OCI-LY7 (cell line): ENCODE results near the gene ROCK1. TPM values are rescaled to one million over a fixed set of nuclear protein-coding genes. Genes with fewer than 3 reads are reported as not detected.

Experiments used
- BruUV-seq: library from RNA; stranded (reverse); fragments of 400-500 nt; replicated peaks from 2 replicates; lab custom pipeline; 2021; lab: Mats Ljungman, UMichigan
- CTCF ChIA-PET: fragments of 300-600 bp; sonication (Branson Sonifier 250); formaldehyde crosslinking; loops from one replicate; lab custom pipeline; 2022; ENCODE audit warnings: antibody characterized with exemption; ENCODE audit not compliant: unreplicated experiment; lab: Charles Lee
- POLR2A ChIA-PET: fragments of 300-600 bp; sonication (Branson Sonifier 250); formaldehyde crosslinking; loops from one replicate; lab custom pipeline; 2022; ENCODE audit warnings: antibody characterized with exemption; lab: Charles Lee
- DNase-seq: peaks from one replicate; pipeline ENCODE4 v3.0.0-alpha.2; 2015; ENCODE audit warnings: low spot score
- H2AFZ ChIP-seq: fragments of 200-600 bp; sonication (generic), shearing (Covaris generic); 2 replicates; pipeline ENCODE4 v1.6.1; 2014; ENCODE audit warnings: mild to moderate bottlenecking, antibody characterized with exemption, low read length, moderate library complexity
- H3K27ac ChIP-seq: fragments of 200-600 bp; sonication (generic); 2 replicates; pipeline ENCODE4 v1.5.1; 2014; ENCODE audit warnings: mixed run types, low read depth, mild to moderate bottlenecking, moderate library complexity, low read length, inconsistent platforms; ENCODE audit not compliant: poor library complexity, severe bottlenecking
- H3K36me3 ChIP-seq: fragments of 200-600 bp; sonication (generic); 2 replicates; pipeline ENCODE4 v1.6.1; 2014; ENCODE audit warnings: mild to moderate bottlenecking, antibody characterized with exemption, low read length, moderate library complexity, mixed read lengths; ENCODE audit not compliant: insufficient read depth
- H3K4me1 ChIP-seq: fragments of 200-600 bp; sonication (generic); 2 replicates; pipeline ENCODE4 v1.5.1; 2014; ENCODE audit warnings: mild to moderate bottlenecking, low read length; ENCODE audit not compliant: insufficient read depth, poor library complexity, severe bottlenecking
- H3K4me2 ChIP-seq: fragments of 200-600 bp; sonication (generic); 2 replicates; pipeline ENCODE4 v1.6.1; 2014; ENCODE audit warnings: mild to moderate bottlenecking, low read length
- H3K4me3 ChIP-seq: fragments of 200-600 bp; sonication (generic); 2 replicates; pipeline ENCODE4 v1.5.1; 2014; ENCODE audit warnings: mild to moderate bottlenecking, low read depth, low read length; ENCODE audit not compliant: poor library complexity, severe bottlenecking
- H3K79me2 ChIP-seq: fragments of 200-600 bp; sonication (generic); 2 replicates; pipeline ENCODE4 v1.6.1; 2016; ENCODE audit warnings: low read depth, mild to moderate bottlenecking, low read length, moderate library complexity, mixed read lengths; ENCODE audit not compliant: insufficient read depth
- H3K9me2 ChIP-seq: fragments of 200-600 bp; sonication (generic); 2 replicates; pipeline ENCODE4 v1.6.1; 2016; ENCODE audit warnings: mild to moderate bottlenecking, low read length, mixed read lengths; ENCODE audit not compliant: insufficient read depth
- H3K9me3 ChIP-seq: fragments of 200-600 bp; sonication (generic); 2 replicates; pipeline ENCODE4 v1.6.1; 2014; ENCODE audit warnings: mild to moderate bottlenecking, mixed run types, low read length, mixed read lengths
- H4K20me1 ChIP-seq: fragments of 200-600 bp; sonication (generic); 2 replicates; pipeline ENCODE4 v1.6.1; 2014; ENCODE audit warnings: mild to moderate bottlenecking, antibody characterized with exemption, low read length, moderate library complexity, mixed read lengths; ENCODE audit not compliant: insufficient read depth
- CTCF ChIP-seq: fragments of 200-600 bp; sonication (generic); conservative IDR thresholded peaks from 2 replicates; pipeline ENCODE4 v1.5.1; 2014; ENCODE audit warnings: mild to moderate bottlenecking, antibody characterized with exemption, low read length, moderate library complexity, mixed read lengths
- EZH2phosphoT487 ChIP-seq: fragments of 200-600 bp; sonication (generic); IDR thresholded peaks from 2 replicates; pipeline ENCODE4 v1.6.1; 2018; ENCODE audit warnings: low read depth, borderline replicate concordance, mild to moderate bottlenecking, mixed run types, antibody characterized with exemption, low read length, moderate library complexity, mixed read lengths
- intact Hi-C: fragments of 100-400 bp; cut with micrococcal nuclease; formaldehyde crosslinking; loops from one replicate; pipeline ENCODE4 v1.10.0; 2022; ENCODE audit not compliant: unreplicated experiment
- total RNA-seq, 2 experiments: library from RNA; depleted of rRNA in 1 of 2; stranded (reverse); fragments of >200 nt in 1 of 2; shearing (Covaris generic) in 1 of 2; gene quantifications; 2 replicates each; pipeline ENCODE4 v1.2.3, GENCODE V29; 2014 to 2022

ROCK1 gene
- total RNA-seq, 2 experiments from 2014 or later, result 43.2 to 69.6 TPM

DNA sequence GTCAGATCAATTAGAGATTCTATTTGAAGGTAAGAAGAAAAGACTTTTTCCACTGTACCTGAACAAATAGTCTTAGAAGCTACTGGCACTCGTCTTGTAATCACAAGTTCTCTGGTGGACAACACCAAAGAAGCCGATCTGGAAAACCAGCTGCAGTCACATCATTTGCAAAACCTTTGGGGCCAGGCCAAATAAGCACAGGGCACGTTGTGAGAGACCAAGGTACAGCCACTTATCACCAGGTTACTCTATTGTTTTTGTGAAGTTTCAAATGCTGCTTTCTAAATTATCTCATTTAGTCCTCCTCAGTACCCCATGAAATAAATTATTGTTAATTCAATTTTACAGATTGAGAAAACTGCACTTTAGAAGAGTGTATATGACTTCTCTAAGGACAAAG lies 18.5 kb downstream of the ROCK1 start:
- H3K4me2 ChIP-seq, result no peak overlapping the region
- H3K79me2 ChIP-seq, result peaks cover 100% of the 10 kb centered on the region
- no peak for DNase-seq
- peaks cover 6% of the 10 kb centered on the region for H3K9me3 ChIP-seq
- POLR2A ChIA-PET, result interaction anchor here (0.7 to 1.1 kb wide), 2 partner anchors 19 to 356 kb away, joined by 5 to 7 read pairs; partner anchors contain the start of gene ROCK1
- H3K9me2 ChIP-seq, result no peaks in the 10 kb centered on the region
- peaks cover 36% of the 10 kb centered on the region for H3K36me3 ChIP-seq
- no peak overlapping the region for H3K4me3 ChIP-seq
- TF ChIP-seq EZH2phosphoT487, result no peak
- TF ChIP-seq CTCF, result no peak
- intact Hi-C loops, result no loop called here
- peaks cover 7% of the 10 kb centered on the region for H3K4me1 ChIP-seq
- no peak overlapping the region for H2AFZ ChIP-seq
- CTCF ChIA-PET, result no interaction called here
- H3K27ac ChIP-seq, result no peak overlapping the region
- peaks cover 4% of the 10 kb centered on the region; the same call in 1 of the 2 replicates for H4K20me1 ChIP-seq
- no TSS peak for BruUV-seq

GRCh38 chr18:21090680-21091079 lies 20.9 kb downstream of the ROCK1 start:
- Histone ChIP-seq H3K9me2 (no peaks in the 10 kb centered on the region), H3K9me3 (peaks cover 16% of the 10 kb centered on the region), H3K4me3 (no peak overlapping the region), H3K4me2 (no peak overlapping the region), H3K36me3 (peaks cover 36% of the 10 kb centered on the region), H2AFZ (no peak overlapping the region), H3K27ac (no peak overlapping the region), H3K4me1 (no peaks in the 10 kb centered on the region), H4K20me1 (no peaks in the 10 kb centered on the region; the same call in 1 of the 2 replicates), H3K79me2 (peaks cover 100% of the 10 kb centered on the region)
- TF ChIP-seq CTCF (no peak), EZH2phosphoT487 (no peak)
- ChIA-PET POLR2A (interaction anchor here (0.7 kb wide), 1 partner anchor 40 kb away, joined by 4 read pairs; no protein-coding TSS in a partner anchor), CTCF (no interaction called here)
- BruUV-seq, result no TSS peak
- intact Hi-C loops, result no loop called here
- DNase-seq, result no peak

DNA sequence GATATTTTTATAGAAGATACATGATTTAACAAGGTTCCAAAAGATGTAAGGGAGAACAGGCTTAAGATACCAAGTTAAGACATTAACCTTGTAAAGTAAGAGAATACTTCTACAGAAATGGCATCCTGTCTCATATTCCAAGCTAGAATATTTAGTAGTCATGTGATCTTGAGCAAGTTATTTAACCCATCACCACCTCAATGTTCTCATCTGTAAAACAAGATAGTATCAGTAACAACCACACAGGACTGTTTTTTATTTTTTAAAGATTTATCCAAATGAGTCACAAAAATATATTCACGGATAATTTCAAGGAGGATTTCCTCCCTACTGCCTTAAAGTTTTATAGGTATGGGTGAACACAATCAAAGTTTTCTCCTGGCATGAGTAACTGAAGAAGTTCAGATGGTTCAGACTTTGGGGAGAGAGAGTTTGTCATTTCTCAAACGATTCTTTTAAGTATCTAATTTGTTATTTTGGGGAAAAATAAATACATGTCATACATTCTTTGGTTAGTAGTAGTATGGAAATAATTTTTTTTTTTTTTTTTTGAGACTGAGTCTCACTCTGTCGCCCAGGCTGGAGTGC lies 25.9 kb downstream of the ROCK1 start:
- no TSS peak for BruUV-seq

More for the DNA sequence above, 25.9 kb downstream of the ROCK1 start:
- Histone ChIP-seq H2AFZ (no peak overlapping the region), H3K9me2 (no peaks in the 10 kb centered on the region), H3K27ac (no peak overlapping the region), H3K4me1 (no peaks in the 10 kb centered on the region), H3K79me2 (peaks cover 100% of the 10 kb centered on the region), H3K9me3 (peaks cover 48% of the 10 kb centered on the region; the same call in 1 of the 2 replicates), H3K4me2 (no peak overlapping the region), H3K36me3 (peaks cover 20% of the 10 kb centered on the region; the same call in 1 of the 2 replicates), H3K4me3 (no peak overlapping the region), H4K20me1 (no peaks in the 10 kb centered on the region; the same call in 1 of the 2 replicates)
- TF ChIP-seq EZH2phosphoT487 (no peak), CTCF (no peak)
- no peak for DNase-seq
- CTCF ChIA-PET, result no interaction called here
- intact Hi-C loops, result no loop called here
- POLR2A ChIA-PET, result interaction anchor here (0.8 to 1.0 kb wide), 2 partner anchors 12 to 13 kb away, joined by 3 read pairs; no protein-coding TSS in a partner anchor
